HFF-Myc (cell line): ENCODE results near the gene PRKG1.

ENCODE experiments used
- DNase-seq: peaks from one replicate; pipeline ENCODE4 v3.0.0-alpha.2; 2011; ENCODE audit warnings: low read depth; ENCODE audit errors: extremely low read depth
- H3K4me3 ChIP-seq: replicated peaks from 2 replicates; pipeline ENCODE4 v1.5.1; 2011; ENCODE audit warnings: low read depth, mild to moderate bottlenecking, control low read depth, low read length
- TF ChIP-seq, protein P1 (sequence below): IDR thresholded peaks from 2 replicates; pipeline ENCODE4 v1.5.1; 2012; ENCODE audit warnings: mild to moderate bottlenecking, low read depth, low read length, control low read depth; ENCODE audit errors: missing control alignments

Gene PRKG1

DNA sequence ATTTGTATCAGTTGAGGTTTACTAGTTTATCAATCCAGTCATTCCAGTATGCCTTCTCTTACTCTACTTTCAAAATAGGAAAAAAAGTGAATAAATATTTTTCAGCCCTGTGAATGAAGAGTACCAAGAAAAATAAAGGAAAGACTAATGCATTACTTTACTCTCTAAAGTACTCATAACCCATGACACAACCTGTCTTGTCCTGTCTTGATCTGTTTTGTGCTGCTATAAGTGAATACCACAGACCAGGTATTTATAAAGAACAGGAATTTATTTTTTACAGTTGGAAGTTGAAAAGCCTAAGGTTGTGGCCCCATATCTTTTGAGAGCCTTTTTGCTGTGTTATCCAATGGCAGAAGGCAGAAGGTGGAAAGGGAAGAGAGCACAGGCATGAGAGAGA, 1045.2 kb downstream of the PRKG1 start:
- no peak for DNase-seq
- TF ChIP-seq, protein P1, sequence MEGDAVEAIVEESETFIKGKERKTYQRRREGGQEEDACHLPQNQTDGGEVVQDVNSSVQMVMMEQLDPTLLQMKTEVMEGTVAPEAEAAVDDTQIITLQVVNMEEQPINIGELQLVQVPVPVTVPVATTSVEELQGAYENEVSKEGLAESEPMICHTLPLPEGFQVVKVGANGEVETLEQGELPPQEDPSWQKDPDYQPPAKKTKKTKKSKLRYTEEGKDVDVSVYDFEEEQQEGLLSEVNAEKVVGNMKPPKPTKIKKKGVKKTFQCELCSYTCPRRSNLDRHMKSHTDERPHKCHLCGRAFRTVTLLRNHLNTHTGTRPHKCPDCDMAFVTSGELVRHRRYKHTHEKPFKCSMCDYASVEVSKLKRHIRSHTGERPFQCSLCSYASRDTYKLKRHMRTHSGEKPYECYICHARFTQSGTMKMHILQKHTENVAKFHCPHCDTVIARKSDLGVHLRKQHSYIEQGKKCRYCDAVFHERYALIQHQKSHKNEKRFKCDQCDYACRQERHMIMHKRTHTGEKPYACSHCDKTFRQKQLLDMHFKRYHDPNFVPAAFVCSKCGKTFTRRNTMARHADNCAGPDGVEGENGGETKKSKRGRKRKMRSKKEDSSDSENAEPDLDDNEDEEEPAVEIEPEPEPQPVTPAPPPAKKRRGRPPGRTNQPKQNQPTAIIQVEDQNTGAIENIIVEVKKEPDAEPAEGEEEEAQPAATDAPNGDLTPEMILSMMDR: no peak
- no peak overlapping the region for H3K4me3 ChIP-seq

DNA sequence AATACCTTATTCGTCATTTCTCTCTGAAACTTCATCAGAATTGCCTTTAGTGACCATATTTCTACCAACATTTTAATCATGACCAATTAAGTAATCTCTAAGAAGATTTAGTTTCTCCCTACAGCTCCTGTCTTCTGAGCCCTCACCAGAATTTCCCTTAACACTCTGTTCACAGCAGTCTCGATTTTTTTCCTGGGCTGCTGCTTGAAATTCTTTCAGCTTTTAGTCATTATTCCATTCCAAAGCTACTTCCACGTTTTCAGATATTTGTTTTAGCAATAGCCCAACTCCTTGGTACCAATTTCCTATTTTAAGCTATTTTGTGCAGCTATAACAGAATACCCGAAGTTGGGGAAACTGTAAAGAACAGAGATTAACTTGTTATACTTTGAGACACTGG, 1047.4 kb downstream of the PRKG1 start:
- no peak for DNase-seq
- no peak overlapping the region for H3K4me3 ChIP-seq
- TF ChIP-seq, protein P1: no peak

DNA sequence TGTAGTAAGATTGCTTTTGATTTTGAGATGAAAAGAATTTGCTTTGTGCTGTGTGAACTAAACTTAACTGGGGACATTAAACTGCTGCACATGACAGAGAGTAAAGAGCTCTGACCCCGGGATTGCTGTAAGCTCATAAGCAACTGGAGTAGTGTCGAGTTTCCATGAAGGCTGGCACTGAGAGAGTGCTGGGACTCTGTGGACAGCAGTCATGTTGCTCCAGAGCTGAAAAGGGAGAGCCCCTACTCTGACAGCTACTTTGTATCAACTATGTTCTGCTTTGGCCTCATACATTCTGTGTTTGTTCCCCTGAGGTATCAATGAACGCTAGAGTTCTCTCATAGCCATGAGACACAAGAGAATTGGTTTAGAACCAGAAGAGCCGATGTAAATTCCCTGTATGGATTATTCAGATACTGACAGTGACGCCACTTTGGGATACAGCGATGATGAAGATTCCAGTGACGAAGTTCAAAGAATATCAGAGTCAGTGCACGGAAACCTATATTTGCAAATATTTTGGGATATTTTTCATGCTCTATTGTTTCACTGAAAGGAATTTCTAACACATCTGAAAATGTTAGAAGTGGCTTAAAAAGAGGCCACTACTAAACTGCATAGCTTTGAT, 1053.9 kb downstream of the PRKG1 start:
- TF ChIP-seq, protein P1: no peak
- H3K4me3 ChIP-seq: no peak overlapping the region
- no peak for DNase-seq

DNA sequence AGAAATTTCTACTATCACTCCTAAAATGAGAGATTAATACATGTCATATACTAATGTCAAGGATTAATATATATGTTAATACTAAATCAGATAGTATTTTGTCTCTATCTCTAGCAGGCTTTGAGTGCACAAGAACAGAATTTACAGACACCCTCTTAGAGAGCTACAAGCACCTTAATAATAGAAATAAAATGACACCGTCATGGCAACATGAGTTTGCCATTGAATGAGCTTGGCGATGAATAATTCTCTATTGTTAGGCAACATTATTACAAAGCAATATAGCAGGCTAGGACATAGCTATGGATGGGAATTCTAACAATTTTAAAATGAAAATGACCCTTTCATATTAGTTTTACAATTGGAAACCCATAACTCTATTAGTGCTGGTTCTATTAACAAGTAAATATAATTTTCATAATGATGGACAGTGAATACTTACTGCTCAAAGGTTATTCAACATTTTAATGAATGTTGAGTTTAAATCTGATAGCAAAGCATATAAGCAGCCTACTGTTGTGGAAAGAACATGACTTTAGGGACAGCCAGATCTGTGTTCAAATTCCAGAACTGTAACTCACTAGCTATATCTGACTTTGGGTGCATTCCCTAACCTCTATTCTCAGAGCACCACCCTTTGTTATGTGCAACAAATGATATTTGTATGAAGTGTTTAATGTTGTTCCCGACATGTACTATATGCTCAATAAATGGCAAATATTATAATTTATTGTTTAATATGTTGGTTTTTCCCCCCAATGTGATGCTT, 1055.3 kb downstream of the PRKG1 start:
- TF ChIP-seq, protein P1: no peak
- DNase-seq: no peak
- H3K4me3 ChIP-seq: no peak overlapping the region

DNA sequence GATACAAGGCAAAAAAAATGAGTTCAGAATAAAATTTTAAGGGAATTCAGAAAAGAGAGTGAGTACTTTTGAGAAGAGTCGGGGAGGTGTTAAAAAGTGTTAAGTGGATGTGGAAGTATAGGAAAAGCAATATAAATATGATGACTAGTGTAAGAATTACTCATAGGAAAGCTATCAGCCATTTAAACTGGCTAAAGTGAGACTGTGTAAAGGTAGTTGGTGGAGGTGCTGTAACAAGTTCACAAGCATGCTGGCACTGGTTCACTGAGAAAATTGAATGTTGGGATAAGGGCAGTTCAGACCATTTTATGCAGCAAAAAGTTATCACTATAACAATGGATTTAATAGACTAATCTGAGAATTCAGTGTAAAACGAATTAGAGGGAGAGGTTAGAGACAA, 1060.8 kb downstream of the PRKG1 start:
- TF ChIP-seq, protein P1: no peak
- DNase-seq: no peak
- no peak overlapping the region for H3K4me3 ChIP-seq

DNA sequence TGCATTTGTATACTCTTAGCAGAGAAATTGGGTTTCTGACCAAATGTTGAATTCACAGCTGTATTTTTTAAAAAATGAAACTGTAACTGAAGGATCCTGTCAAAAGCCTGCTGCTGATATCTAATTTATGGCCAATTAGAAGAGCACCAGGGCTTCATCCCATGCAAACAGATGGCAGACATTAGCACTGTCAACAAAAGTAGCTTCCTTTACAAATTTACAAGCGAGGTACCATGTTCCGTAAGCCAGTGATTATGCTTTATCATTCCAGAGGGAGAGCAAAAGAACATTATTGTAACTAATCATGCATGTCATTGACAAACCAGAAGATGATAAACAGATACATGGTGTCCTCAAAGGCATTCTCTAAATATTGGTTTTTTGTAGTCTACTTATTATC, 1062.6 kb downstream of the PRKG1 start:
- TF ChIP-seq, protein P1: no peak
- DNase-seq: no peak
- no peak overlapping the region for H3K4me3 ChIP-seq

DNA sequence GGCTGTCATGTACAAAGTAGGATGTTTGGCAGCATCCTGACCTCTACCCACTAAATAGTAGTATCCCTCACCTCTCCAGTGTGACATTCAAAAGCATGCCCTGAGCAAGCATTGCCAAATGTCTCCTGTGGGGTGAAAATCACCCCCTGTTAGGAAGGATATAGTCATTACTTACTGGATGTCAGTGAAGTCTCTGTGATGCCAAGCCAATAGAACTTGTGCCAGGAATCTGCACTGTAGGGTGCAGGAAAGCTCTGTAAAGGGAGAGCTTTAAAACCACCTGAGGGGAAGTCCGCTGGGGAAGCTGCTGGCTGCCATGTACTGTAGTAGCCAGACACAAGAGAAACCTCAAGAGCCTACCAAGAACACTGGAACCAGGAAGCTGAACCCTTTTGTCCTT, 1069.1 kb downstream of the PRKG1 start:
- no peak overlapping the region for H3K4me3 ChIP-seq
- TF ChIP-seq, protein P1: no peak
- DNase-seq: no peak
